OCI-LY7 (cell line): ENCODE results near the gene PIMREG.

ENCODE experiments used
- CTCF ChIP-seq: fragments of 200-600 bp; sonication (generic); conservative IDR thresholded peaks from 2 replicates; pipeline ENCODE4 v1.5.1; 2014; ENCODE audit warnings: mild to moderate bottlenecking, antibody characterized with exemption, low read length, moderate library complexity, mixed read lengths
- EZH2phosphoT487 ChIP-seq: fragments of 200-600 bp; sonication (generic); IDR thresholded peaks from 2 replicates; pipeline ENCODE4 v1.6.1; 2018; ENCODE audit warnings: low read depth, borderline replicate concordance, mild to moderate bottlenecking, mixed run types, antibody characterized with exemption, low read length, moderate library complexity, mixed read lengths

GRCh38 chr17:6496640-6497441 is 52.6 kb downstream of the PIMREG start:
- TF ChIP-seq CTCF (no peak), EZH2phosphoT487 (no peak)
